HuH-7.5 (cell line): Measurements from ENCODE around the gene INHBE.
"Not testable (repeated sequence)": the region's sequence is repeated elsewhere in the genome, so short reads cannot be mapped to it uniquely, and the experiment has no call there.

Source experiments
- DNase-seq: peaks from one replicate; pipeline ENCODE4 v3.0.0; 2011; ENCODE audit warnings: low spot score

The INHBE gene

GRCh38 chr12:57476162-57476992, 21.3 kb downstream of the INHBE start:
- no peak for DNase-seq

GRCh38 chr12:57476993-57477709, 22.0 kb downstream of the INHBE start:
- no peak for DNase-seq

- no peak for DNase-seq
These were observed 22.9 kb downstream of the INHBE start for GRCh38 chr12:57477710-57478681.

- DNase-seq: no peak
These were observed 23.9 kb downstream of the INHBE start for GRCh38 chr12:57479043-57479375.

GRCh38 chr12:57479376-57480115, 24.4 kb downstream of the INHBE start, which contains the start of gene ARHGAP9:
Gene ARHGAP9, minus strand, starts transcription at chr12:57479866. Its CDS starts 460 bp downstream, at chr12:57479406.
- DNase-seq: no peak

GRCh38 chr12:57481671-57482070, 26.6 kb downstream of the INHBE start:
- no peak for DNase-seq

- DNase-seq: no peak
These were observed 28.4 kb downstream of the INHBE start for GRCh38 chr12:57483466-57483865.

- DNase-seq: no peak
These were observed 30.6 kb downstream of the INHBE start for GRCh38 chr12:57485695-57486094.

GRCh38 chr12:57487055-57487596, 32.0 kb downstream of the INHBE start:
- no peak for DNase-seq

- peak; percentile 91 for DNase-seq
These were observed 32.7 kb downstream of the INHBE start, which contains the start of gene MARS1 for GRCh38 chr12:57487597-57488401. Gene MARS1, plus strand, starts transcription at chr12:57488068. Its CDS starts 23 bp downstream, at chr12:57488091.

GRCh38 chr12:57488402-57489156, 33.5 kb downstream of the INHBE start:
- DNase-seq: no peak

- DNase-seq: no peak
These were observed 34.1 kb downstream of the INHBE start for GRCh38 chr12:57489157-57489641.

- no peak for DNase-seq
These were observed 35.0 kb downstream of the INHBE start for GRCh38 chr12:57490126-57490525.

GRCh38 chr12:57491393-57492280, 36.5 kb downstream of the INHBE start:
- DNase-seq: no peak

GRCh38 chr12:57495051-57495701, 40.1 kb downstream of the INHBE start:
- DNase-seq: not testable (repeated sequence)

- no peak for DNase-seq
These were observed 41.7 kb downstream of the INHBE start for GRCh38 chr12:57496822-57497221.

- no peak for DNase-seq
These were observed 42.4 kb downstream of the INHBE start for GRCh38 chr12:57497223-57498131.
